Ectodermal cell (in vitro differentiated cells): ENCODE data around the gene SNRPA.

Experiments used
- H3K27ac ChIP-seq: 2 replicates; pipeline ENCODE4 v1.7.0; 2013; ENCODE audit warnings: mild to moderate bottlenecking, low read depth, low read length; ENCODE audit not compliant: insufficient read depth, poor library complexity, severe bottlenecking
- H3K27me3 ChIP-seq: 2 replicates; pipeline ENCODE4 v1.7.0; 2013; ENCODE audit warnings: mild to moderate bottlenecking, low read length; ENCODE audit not compliant: insufficient read depth, control insufficient read depth, poor library complexity, severe bottlenecking
- H3K36me3 ChIP-seq: one replicate; pipeline ENCODE4 v1.7.0; 2013; ENCODE audit warnings: low read length; ENCODE audit not compliant: control insufficient read depth, insufficient read depth
- H3K4me1 ChIP-seq: one replicate; pipeline ENCODE4 v1.7.0; 2013; ENCODE audit warnings: low read length; ENCODE audit not compliant: control insufficient read depth, insufficient read depth
- H3K4me3 ChIP-seq: 2 replicates; pipeline ENCODE4 v1.7.0; 2013; ENCODE audit warnings: low read depth, low read length, control low read depth; ENCODE audit not compliant: insufficient read depth
- H3K9me3 ChIP-seq: 2 replicates; pipeline ENCODE4 v1.7.0; 2013; ENCODE audit warnings: mild to moderate bottlenecking, low read length, moderate library complexity; ENCODE audit not compliant: control insufficient read depth
- WGBS, 2 experiments: methylation state at CpG; one replicate each; pipeline ENCODE4 v1.1.7; 2013; ENCODE audit warnings: missing lambda C conversion rate in 2 of 2; 5-methylcytosine and 5-hydroxymethylcytosine counted together

The SNRPA gene

DNA sequence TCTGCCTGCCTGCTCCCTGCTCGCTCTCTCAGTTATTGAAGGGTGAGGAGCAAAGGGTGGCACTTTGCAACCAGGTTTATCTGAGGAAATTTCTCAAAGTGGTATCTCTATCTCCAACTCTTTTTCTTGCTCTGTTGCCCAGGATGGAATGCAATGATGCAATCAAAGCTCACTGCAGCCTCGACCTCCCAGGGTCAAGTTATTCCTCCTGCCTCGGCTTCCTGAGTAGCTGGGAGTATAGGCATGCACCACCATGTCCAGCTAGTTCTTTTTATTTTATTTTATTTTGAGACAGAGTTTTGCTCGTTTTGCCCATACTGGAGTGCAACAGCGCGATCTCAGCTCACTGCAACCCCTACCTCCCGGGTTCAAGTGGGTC lies 5.6 kb upstream of the SNRPA start:
- Histone ChIP-seq H3K9me3 (no peaks in the 10 kb centered on the region), H3K27me3 (no peaks in the 10 kb centered on the region), H3K36me3 (peaks cover 5% of the 10 kb centered on the region), H3K4me3 (no peak overlapping the region), H3K27ac (peak overlapping the region; percentile 26), H3K4me1 (peaks cover 9% of the 10 kb centered on the region)
- 85 to 89% methylated on average over 7 of the region's 7 CpGs for WGBS, 2 experiments

DNA sequence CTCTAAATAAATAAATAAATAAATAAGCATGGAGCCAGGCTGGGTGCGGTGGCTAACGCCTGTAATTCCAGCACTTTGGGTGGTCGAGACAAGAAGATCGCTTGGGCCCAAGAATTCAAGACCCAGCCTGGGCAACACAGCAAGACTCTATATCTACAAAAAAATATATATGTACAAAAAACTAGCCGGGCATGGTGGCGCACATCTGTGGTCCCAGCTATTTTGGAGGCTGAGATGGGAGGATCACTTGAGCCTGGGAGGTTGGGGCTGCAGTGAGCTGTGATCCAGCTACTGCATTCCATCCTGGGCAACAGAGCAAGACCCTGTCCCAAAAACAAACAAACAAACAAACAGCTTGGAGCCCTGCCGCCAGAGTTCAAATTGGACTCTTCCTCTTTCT lies 3.5 kb upstream of the SNRPA start:
- H3K27ac ChIP-seq = no peak overlapping the region
- H3K36me3 ChIP-seq = peaks cover 5% of the 10 kb centered on the region
- no peaks in the 10 kb centered on the region for H3K27me3 ChIP-seq
- WGBS, 2 experiments = 95 to 99% methylated on average over 7 of the region's 7 CpGs
- no peak overlapping the region for H3K4me3 ChIP-seq
- H3K9me3 ChIP-seq = no peaks in the 10 kb centered on the region
- H3K4me1 ChIP-seq = peaks cover 9% of the 10 kb centered on the region

DNA sequence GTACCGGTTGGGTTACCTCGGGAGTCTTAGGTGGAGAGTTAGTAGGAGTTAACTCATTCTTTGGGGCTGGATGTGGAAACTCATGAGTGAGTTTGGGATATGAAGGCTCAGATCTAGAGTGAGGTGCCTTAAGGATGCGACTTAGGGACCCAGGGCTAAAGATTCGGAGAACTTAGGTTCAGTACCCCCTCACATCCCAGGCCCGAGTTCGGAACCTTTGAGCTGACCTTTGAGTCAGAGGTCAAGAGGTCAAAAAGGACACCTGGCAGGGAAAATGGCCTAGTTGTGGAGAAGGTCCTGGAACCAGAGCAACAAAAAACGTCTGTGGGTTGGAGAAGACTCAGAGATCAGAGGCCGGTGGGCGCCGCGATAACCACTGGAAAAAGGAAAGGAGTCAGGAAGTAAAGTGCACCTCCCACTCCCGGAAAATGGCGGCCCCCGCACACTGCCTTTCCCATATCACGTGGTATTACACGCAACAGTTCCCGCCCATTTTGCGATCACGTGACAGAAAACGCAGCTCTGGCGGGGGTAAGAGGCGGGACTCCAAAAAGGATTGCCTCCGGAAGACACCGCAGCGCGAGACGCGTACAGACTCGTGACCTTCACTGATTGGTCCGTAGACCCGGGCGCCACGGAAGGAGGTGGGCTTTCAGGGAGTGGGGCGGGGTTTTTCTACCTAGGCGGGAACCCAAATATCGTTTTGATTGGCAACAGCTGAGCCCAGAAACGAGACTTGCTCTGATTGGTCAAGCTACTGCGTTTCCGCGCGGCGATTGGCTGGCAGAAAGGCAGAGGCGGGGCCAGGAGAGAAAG lies 737 bp upstream of the SNRPA start, which contains the start of gene ACTMAP:
ACTMAP (minus strand) TSS at position 420 of the 816 bp plus-strand sequence. CDS start 674 bp downstream, outside the sequence.
- Histone ChIP-seq H3K27ac (peak within 1 kb of the TSS; percentile 88), H3K36me3 (peaks cover 14% of the 10 kb centered on the region), H3K27me3 (no peaks in the 10 kb centered on the region), H3K4me1 (peaks cover 12% of the 10 kb centered on the region), H3K9me3 (no peaks in the 10 kb centered on the region), H3K4me3 (peak within 1 kb of the TSS; percentile 94)
- WGBS, 2 experiments = 1 to 2% methylated on average over 43 of the region's 43 CpGs

DNA sequence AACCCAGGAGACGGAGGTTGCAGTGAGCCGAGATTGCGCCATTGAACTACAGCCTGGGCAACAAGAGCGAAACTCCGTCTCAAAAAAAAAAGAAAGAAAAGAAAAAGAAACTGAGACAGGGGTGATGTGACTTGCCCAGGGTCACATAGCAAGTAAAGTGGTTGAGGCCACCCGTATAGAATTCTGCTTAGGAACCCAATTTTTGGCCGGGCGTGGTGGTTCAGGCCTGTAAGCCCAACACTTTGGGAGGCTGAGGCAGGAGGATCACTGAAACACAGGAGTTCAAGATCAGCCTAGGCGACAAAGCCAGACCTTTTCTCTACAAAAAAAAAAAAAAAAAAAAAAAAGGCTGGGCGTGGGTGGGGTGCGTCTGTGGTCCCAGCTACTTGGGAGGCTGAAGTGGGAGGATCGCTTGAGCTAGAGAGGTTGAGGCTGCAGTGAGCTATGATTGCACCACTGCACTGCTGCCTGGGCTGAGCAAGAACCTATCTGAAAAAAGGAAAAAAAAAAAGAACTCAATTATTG lies 1.3 kb downstream of the SNRPA start:
- H3K27ac ChIP-seq = no peak overlapping the region
- no peaks in the 10 kb centered on the region for H3K27me3 ChIP-seq
- peaks cover 15% of the 10 kb centered on the region for H3K4me1 ChIP-seq
- peak overlapping the region; percentile 94 for H3K4me3 ChIP-seq
- H3K9me3 ChIP-seq = no peaks in the 10 kb centered on the region
- WGBS, 2 experiments = 77 to 78% methylated on average over 11 to 12 of the region's 12 CpGs
- H3K36me3 ChIP-seq = peaks cover 20% of the 10 kb centered on the region

DNA sequence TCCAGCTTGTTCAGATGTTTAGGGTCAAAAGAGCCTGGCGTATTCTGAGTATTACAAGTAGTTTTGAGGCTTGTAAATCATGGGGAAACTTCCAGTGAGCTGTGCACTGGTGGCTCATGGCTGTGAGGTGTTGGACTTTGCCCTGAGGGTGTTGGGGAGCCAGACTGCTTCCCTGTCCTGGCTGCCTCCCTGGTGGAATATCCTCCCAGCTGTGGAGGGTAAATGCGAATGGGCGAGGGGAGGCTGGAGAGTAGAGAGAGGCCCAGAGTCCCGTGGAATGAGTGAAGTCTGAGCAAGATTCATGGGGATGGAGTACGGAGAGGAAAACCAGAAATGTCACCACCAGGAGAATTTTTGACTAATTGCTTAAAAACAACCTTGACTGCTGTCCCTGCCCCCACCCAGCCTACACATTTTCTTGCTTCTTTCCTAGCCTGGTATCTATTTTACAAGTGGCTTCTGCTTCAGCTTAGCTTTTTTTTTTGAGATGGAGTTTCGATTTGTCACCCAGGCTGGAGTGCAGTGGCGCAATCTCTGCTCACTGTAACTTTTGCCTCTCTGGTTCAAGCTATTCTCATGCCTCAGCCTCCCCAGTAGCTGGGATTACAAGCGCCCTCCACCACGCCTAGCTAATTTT lies 3.7 kb downstream of the SNRPA start:
- Histone ChIP-seq H3K36me3 (peaks cover 39% of the 10 kb centered on the region), H3K27me3 (no peaks in the 10 kb centered on the region), H3K4me3 (no peak overlapping the region), H3K9me3 (no peaks in the 10 kb centered on the region), H3K4me1 (peaks cover 7% of the 10 kb centered on the region), H3K27ac (no peak overlapping the region)
- WGBS, 2 experiments = 94% methylated on average over 9 of the region's 9 CpGs

DNA sequence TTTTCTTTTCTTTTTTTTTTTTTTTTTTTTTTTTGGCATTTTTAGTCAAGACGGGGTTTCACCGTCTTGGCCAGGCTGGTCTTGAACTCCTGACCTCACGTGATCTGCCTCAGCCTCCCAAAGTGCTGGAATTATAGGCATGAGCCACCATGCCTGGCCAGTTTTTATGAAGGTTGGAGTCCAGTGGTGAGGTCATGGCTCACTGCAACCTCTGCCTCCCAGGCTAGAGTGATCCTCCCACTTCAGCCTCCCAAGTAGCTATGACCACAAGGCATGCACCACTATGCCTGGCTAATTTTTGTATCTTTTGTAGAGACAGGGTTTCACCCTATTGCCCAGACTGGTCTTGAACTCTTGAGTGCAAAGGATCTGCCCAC lies 4.2 kb downstream of the SNRPA start:
- H3K27ac ChIP-seq = no peak overlapping the region
- no peaks in the 10 kb centered on the region for H3K27me3 ChIP-seq
- no peaks in the 10 kb centered on the region for H3K9me3 ChIP-seq
- WGBS, 2 experiments = 94 to 95% methylated on average over 3 of the region's 3 CpGs
- H3K36me3 ChIP-seq = peaks cover 44% of the 10 kb centered on the region
- peaks cover 6% of the 10 kb centered on the region for H3K4me1 ChIP-seq
- no peak overlapping the region for H3K4me3 ChIP-seq

DNA sequence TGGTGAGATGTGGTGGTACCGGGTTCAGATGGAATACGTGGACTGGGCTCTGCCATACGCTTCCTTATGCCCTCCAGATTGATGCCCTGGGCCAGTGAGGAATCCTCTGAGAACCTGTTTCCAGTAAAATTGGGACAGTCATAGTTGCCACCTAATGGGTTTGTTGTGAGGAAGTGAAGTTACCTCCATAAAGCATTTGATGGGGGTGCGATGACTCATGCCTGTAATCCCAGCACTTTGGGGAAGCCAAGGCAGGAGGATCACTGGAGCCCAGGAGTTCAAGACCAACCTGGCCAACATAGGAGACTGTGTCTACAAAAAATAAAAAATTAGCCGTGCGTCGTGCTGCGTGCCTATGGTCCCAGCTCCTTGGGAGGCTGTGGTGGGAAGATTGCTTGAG lies 4.8 kb downstream of the SNRPA start:
- H3K27ac ChIP-seq = no peak overlapping the region
- no peaks in the 10 kb centered on the region for H3K9me3 ChIP-seq
- peaks cover 50% of the 10 kb centered on the region for H3K36me3 ChIP-seq
- peaks cover 6% of the 10 kb centered on the region for H3K4me1 ChIP-seq
- 96 to 98% methylated on average over 8 of the region's 8 CpGs for WGBS, 2 experiments
- H3K4me3 ChIP-seq = no peak overlapping the region
- no peaks in the 10 kb centered on the region for H3K27me3 ChIP-seq

DNA sequence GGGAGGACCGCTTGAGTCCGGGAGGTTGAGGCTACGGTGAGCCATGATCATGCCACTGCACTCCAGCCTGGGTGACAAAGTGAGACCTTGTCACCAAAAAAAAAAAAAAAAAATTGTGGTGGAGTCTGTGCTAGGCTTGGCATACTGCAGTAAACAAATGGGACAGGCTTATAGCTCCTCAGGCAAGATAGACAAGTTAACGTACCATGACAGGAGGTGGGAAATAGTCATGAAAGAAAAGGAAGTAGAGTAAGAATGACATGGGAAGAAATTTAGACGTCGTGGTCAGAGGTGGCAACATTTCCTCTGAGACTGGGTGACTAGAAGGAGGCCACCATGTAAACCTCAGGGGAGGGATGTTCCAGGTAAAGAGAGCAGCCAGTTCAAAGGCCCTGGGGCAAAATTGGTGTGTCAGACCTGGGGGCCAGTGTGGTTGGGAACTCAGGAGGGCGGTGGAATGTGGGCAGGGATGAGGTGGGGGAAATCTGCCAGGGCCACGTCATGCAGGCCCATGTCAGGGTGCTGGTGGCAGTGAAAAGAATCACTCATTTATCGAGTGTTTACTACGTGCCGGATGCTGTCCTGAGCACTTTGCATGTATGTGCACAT lies 5.6 kb downstream of the SNRPA start:
- Histone ChIP-seq H3K27me3 (no peaks in the 10 kb centered on the region), H3K4me1 (peaks cover 6% of the 10 kb centered on the region), H3K36me3 (peaks cover 55% of the 10 kb centered on the region), H3K9me3 (no peaks in the 10 kb centered on the region), H3K27ac (no peak overlapping the region), H3K4me3 (no peak overlapping the region)
- 95 to 96% methylated on average over 10 of the region's 11 CpGs for WGBS, 2 experiments

DNA sequence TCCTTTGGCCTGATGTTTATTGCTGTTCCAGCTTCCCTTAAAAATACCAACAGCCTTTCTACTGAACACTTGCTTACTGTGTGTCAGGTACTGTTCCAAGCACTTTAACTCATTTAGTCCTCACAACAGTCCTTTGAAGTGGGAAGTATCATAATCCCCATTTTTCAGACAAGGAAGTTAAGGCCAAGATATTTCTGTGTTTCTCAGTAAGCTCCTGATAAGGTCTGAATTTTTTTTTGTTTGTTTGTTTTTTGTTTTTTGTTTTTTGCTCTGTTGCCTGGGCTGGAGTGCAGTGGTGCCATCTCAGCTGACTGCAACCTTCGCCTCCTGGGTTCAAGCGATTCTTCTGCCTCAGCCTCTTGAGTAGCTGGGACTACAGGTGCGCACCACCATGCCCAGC lies 7.5 kb downstream of the SNRPA start:
- Histone ChIP-seq H3K27me3 (no peaks in the 10 kb centered on the region), H3K27ac (no peak overlapping the region), H3K4me3 (no peak overlapping the region), H3K9me3 (no peaks in the 10 kb centered on the region), H3K36me3 (peaks cover 70% of the 10 kb centered on the region), H3K4me1 (peaks cover 6% of the 10 kb centered on the region)
- WGBS, 2 experiments = 91 to 100% methylated on average over 3 of the region's 3 CpGs

DNA sequence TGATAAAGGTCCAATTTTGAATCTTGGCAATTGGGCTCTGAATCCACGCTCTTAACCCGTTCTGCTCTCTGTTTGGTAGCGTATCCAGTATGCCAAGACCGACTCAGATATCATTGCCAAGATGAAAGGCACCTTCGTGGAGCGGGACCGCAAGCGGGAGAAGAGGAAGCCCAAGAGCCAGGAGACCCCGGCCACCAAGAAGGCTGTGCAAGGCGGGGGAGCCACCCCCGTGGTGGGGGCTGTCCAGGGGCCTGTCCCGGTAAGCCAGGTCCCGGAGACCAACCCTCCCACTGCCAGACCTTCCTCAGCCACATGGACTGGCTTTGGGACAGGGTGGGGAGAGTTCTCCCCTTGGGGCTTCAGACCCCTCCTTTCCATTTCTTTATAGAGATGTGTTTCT lies 8.3 kb downstream of the SNRPA start:
- peaks cover 72% of the 10 kb centered on the region for H3K36me3 ChIP-seq
- 95 to 96% methylated on average over 13 of the region's 13 CpGs for WGBS, 2 experiments
- no peak overlapping the region for H3K4me3 ChIP-seq
- H3K27ac ChIP-seq = no peak overlapping the region
- H3K4me1 ChIP-seq = peaks cover 5% of the 10 kb centered on the region
- H3K9me3 ChIP-seq = no peaks in the 10 kb centered on the region
- H3K27me3 ChIP-seq = no peaks in the 10 kb centered on the region
